SK-N-MC (cell line): Measurements from ENCODE around the gene KLRB1.
"Not testable (repeated sequence)": the region's sequence is repeated elsewhere in the genome, so short reads cannot be mapped to it uniquely, and the experiment has no call there.

Experiments
- DNase-seq: peaks from one replicate; pipeline ENCODE4 v3.0.0-alpha.2; 2011; ENCODE audit warnings: low read depth, low spot score
- H3K27ac ChIP-seq: fragments of 200-600 bp; sonication (generic); 2 replicates; pipeline ENCODE4 v1.5.1; 2016; ENCODE audit warnings: mixed run types
- H3K36me3 ChIP-seq: fragments of 200-600 bp; sonication (generic); 2 replicates; pipeline ENCODE4 v1.6.1; 2017; ENCODE audit warnings: antibody characterized with exemption, low read length, mixed read lengths; ENCODE audit not compliant: insufficient read depth
- H3K4me3 ChIP-seq: fragments of 200-600 bp; sonication (generic); 2 replicates; pipeline ENCODE4 v1.5.1; 2016
- H3K9ac ChIP-seq: fragments of 200-600 bp; sonication (generic); 2 replicates; pipeline ENCODE4 v1.8.0; 2017; ENCODE audit warnings: mixed run types, mixed read lengths; ENCODE audit not compliant: insufficient read length
- H3K9me3 ChIP-seq: fragments of 200-600 bp; sonication (generic); 2 replicates; pipeline ENCODE4 v1.6.1; 2017; ENCODE audit warnings: low read depth, mild to moderate bottlenecking, antibody characterized with exemption, low read length, moderate library complexity, mixed read lengths
- EZH2 ChIP-seq: fragments of 200-600 bp; sonication (generic); IDR thresholded peaks from one replicate; pipeline ENCODE4 v1.6.1; 2017; ENCODE audit warnings: antibody characterized with exemption
- FOXP2 ChIP-seq: optimal IDR thresholded peaks from 2 replicates; pipeline ENCODE3; 2011; ENCODE audit warnings: mild to moderate bottlenecking, moderate library complexity; ENCODE audit not compliant: insufficient read depth; ENCODE audit errors: extremely low read length, control extremely low read depth
- POLR2AphosphoS5 ChIP-seq: IDR thresholded peaks from 2 replicates; pipeline ENCODE4 v1.6.1; 2012; ENCODE audit warnings: mild to moderate bottlenecking, low read depth, low read length, borderline replicate concordance

KLRB1 gene

GRCh38 chr12:9626821-9627220 is 19.1 kb upstream of the KLRB1 start:
- Histone ChIP-seq H3K27ac (no peak overlapping the region), H3K36me3 (no peaks in the 10 kb centered on the region), H3K4me3 (no peak overlapping the region), H3K9ac (no peak overlapping the region), H3K9me3 (no peaks in the 10 kb centered on the region)
- no peak for DNase-seq
- no peak for TF ChIP-seq POLR2AphosphoS5
- no peak for TF ChIP-seq FOXP2
- no peak for TF ChIP-seq EZH2

- Histone ChIP-seq H3K9me3 (no peaks in the 10 kb centered on the region), H3K4me3 (no peak overlapping the region), H3K36me3 (no peaks in the 10 kb centered on the region), H3K9ac (no peak overlapping the region), H3K27ac (no peak overlapping the region)
- DNase-seq, result no peak
- no peak for TF ChIP-seq EZH2
- TF ChIP-seq POLR2AphosphoS5, result no peak
- no peak for TF ChIP-seq FOXP2
These were observed 18.6 kb upstream of the KLRB1 start for GRCh38 chr12:9626291-9626690.

- no peak for TF ChIP-seq POLR2AphosphoS5
- no peak for TF ChIP-seq EZH2
- TF ChIP-seq FOXP2, result no peak
- no peaks in the 10 kb centered on the region for H3K36me3 ChIP-seq
- no peak for DNase-seq
- no peak overlapping the region for H3K9ac ChIP-seq
- no peak overlapping the region for H3K4me3 ChIP-seq
- H3K27ac ChIP-seq, result no peak overlapping the region
- H3K9me3 ChIP-seq, result no peaks in the 10 kb centered on the region
These were observed 17.3 kb upstream of the KLRB1 start for GRCh38 chr12:9625019-9625418.

- no peak for DNase-seq
- no peaks in the 10 kb centered on the region for H3K9me3 ChIP-seq
- H3K9ac ChIP-seq, result no peak overlapping the region
- TF ChIP-seq EZH2 (no peak), FOXP2 (no peak), POLR2AphosphoS5 (no peak)
- H3K4me3 ChIP-seq, result no peak overlapping the region
- H3K36me3 ChIP-seq, result no peaks in the 10 kb centered on the region
- no peak overlapping the region for H3K27ac ChIP-seq
These were observed 11.9 kb upstream of the KLRB1 start for GRCh38 chr12:9619411-9620179.

GRCh38 chr12:9618906-9619305 is 11.2 kb upstream of the KLRB1 start:
- H3K4me3 ChIP-seq, H3K9ac ChIP-seq, H3K9me3 ChIP-seq, H3K27ac ChIP-seq, DNase-seq, H3K36me3 ChIP-seq: not testable (repeated sequence)

GRCh38 chr12:9617124-9617523 is 9.4 kb upstream of the KLRB1 start:
- Histone ChIP-seq H3K4me3 (no peak overlapping the region), H3K27ac (no peak overlapping the region), H3K36me3 (no peaks in the 10 kb centered on the region), H3K9ac (no peak overlapping the region), H3K9me3 (no peaks in the 10 kb centered on the region)
- no peak for DNase-seq
- TF ChIP-seq EZH2 (no peak), POLR2AphosphoS5 (no peak), FOXP2 (no peak)

GRCh38 chr12:9615420-9616136 is 7.9 kb upstream of the KLRB1 start:
- Histone ChIP-seq H3K27ac (no peak overlapping the region), H3K9ac (no peak overlapping the region), H3K36me3 (no peaks in the 10 kb centered on the region), H3K9me3 (no peaks in the 10 kb centered on the region), H3K4me3 (no peak overlapping the region)
- DNase-seq, result no peak
- TF ChIP-seq POLR2AphosphoS5 (no peak), FOXP2 (no peak), EZH2 (no peak)

- not testable (repeated sequence) for H3K27ac ChIP-seq, H3K9me3 ChIP-seq, DNase-seq, H3K36me3 ChIP-seq, H3K9ac ChIP-seq, H3K4me3 ChIP-seq
These were observed 2.9 kb upstream of the KLRB1 start for GRCh38 chr12:9610606-9611005.

- H3K27ac ChIP-seq, result no peak overlapping the region
- H3K4me3 ChIP-seq, result no peak overlapping the region
- DNase-seq, result no peak
- H3K36me3 ChIP-seq, result no peaks in the 10 kb centered on the region
- no peak overlapping the region for H3K9ac ChIP-seq
- no peaks in the 10 kb centered on the region for H3K9me3 ChIP-seq
- no peak for TF ChIP-seq FOXP2
These were observed 862 bp downstream of the KLRB1 start for GRCh38 chr12:9606736-9607372.
